GM15510 (cell line): ENCODE data around the gene ADPRS.

Experiments used
- POLR2A ChIP-seq: IDR thresholded peaks from 3 replicates; pipeline ENCODE4 v1.6.1; 2011; ENCODE audit warnings: borderline replicate concordance; ENCODE audit not compliant: insufficient read length; ENCODE audit errors: extremely low read depth

Gene ADPRS

DNA sequence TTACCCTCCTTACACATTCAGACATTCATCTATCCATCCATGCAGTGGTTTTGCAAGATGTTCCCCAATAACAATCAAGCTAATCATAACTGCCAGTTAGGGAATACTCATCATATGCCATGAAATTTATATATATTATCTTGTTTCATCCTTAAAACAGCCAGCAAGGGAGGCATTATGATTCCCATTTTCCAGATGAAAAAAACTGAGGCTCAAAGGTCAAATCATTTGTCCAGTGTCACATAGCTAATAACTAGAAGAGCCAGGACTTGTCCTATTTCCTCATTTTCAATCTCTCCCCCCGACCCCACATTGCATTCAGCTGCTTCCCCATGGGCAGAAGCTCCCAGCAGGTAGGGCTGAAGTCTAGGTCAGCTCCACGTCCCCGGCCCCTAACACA lies 43.3 kb downstream of the ADPRS start:
- no peak for TF ChIP-seq POLR2A

DNA sequence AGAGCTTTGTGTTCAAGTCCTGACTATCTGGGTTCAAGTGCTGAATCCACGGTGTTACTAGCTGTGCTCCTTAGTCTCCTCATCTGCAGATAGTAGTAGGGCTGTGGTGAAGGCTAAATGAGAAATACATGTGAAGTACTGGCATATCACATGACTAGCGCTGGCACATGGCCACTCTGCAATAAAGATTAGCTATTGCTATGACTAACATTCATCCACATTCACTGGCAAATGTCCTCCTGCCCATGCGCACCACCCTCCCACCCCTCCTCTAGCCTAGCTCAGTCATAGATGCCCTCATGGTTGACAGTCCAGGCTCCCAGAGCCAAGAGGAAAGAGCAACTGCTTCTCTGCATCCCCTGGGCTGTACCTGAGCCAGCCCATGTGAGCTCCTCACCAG lies 44.8 kb downstream of the ADPRS start:
- no peak for TF ChIP-seq POLR2A

DNA sequence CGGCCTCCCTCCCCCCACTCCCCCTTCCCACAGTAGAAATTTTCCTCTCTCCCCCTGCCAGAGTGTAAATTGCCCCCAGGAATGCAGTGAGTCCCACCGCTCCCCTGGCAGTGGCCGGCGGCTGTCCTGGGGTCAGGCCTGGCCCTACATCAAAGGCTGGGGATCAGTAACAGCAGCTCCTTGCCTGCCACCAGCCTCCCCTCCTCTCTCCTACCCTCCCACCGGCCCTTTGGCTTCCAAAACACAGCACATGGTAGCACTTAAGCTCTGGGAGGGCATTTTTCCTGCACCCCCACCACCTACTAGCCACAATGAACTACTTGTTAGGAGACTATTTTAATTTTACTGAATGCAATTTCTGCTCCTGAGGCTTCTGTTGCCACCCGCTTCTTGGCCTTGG lies 45.3 kb downstream of the ADPRS start:
- no peak for TF ChIP-seq POLR2A

DNA sequence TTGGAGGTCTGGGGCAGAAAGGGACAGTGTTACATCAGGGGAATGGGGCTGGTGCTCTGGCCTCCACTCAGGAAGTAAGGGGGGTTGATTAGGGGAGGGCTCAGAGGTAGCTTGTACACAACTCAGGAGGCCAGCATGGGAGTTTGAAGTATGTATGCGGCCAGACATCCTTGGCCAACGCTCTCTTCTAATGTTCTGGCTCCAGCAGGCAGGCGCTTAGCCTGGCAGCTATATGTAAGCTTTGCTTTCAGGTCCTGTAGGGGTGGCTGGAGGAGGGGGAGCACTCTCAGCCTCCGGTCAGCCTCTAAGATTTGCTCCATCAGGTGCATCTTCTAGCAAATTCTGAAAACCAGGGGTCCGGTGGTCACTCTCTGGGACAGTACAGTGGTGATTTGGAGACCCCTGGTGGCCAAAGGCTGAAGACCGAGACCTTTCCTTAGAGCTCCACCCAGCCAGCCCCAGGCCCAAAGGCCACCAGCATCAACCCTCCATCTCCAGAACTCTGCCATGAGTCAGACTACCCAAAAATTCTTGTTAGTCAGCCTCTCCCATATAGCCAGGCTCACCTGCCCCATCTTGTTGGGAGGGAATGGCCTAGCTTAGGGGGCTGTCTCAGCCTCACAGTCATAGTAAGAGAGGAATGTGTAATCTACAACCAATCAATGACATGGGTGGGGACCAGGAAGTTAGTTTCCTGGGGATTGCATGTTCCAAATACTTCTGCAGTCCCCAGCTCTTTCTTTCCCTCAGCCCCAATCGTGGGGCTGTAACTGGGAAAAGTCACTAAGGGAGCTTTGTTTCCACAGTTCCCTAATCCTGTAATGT lies 46.0 kb downstream of the ADPRS start:
- no peak for TF ChIP-seq POLR2A

DNA sequence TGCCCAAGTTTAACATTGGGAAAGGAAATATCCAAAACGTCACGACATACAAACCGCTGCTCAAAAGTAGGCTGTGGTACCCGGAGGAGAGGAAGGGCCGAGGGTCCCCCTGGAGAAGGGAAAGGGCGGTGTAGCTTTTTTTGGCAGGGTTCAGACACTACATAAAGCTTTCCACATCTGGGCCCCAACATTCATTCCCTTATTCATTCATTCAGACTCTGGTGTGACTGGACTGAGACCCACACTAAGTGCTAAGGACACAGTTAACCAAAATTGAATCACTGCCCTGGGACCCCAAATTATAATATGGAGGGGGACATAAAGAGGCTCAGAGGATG lies 46.6 kb downstream of the ADPRS start:
- TF ChIP-seq POLR2A, result no peak

DNA sequence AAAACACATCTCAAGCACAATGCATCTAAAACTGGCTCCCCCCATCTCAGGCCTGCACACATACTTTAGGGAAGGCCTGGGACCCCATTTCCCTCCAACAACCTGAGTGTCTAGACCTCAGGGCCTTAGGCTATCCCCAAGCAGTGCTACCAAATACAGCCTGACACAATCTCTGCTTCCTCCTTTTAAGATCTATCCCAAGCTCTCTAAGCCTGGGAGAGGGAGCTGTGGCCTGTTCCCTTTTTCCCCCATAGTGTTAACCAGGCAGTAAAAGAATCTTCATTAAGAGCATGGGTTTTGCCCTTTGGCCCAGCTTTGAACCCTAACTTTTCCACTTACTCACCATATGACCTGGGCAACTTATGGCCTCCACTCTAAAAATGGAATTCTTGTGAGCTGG lies 47.1 kb downstream of the ADPRS start:
- TF ChIP-seq POLR2A, result no peak

DNA sequence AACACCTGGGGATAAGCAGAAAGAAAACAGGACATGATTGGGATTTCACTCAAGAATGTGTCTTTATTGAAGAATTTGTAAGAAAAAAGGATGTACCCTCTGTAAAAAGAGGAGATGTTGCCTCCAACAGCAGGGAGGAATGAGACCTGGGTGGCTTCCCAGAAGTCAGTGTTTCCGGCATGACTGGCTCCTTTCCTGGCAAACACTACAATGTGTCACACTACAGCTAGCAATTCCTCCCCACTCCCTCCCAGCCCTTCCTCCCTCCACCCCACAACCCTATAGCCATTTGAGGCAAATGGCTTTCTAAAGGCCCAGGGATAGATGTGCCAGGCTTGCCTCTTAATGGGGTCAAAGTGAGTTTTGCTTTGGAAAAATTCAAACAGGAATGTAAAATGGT lies 47.8 kb downstream of the ADPRS start:
- TF ChIP-seq POLR2A, result no peak

DNA sequence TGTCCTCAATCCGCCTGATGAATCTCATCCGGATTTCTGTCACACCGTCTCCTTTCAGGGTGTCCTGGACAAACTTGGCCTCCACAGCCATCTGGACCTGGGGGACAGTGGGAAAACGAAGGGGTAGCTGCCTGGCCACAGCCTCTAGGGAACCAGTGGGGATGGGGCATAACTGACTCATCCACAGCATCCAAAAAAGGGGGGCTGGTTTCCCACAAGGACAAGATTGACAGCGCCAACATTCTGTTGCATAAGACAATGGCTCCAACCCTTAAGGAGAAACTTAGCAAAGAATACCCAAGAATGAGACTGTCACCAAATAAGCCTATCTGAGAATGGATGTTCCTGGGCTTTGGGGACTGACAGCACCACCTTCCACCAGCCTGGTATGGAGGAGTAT lies 48.5 kb downstream of the ADPRS start:
- TF ChIP-seq POLR2A, result no peak

DNA sequence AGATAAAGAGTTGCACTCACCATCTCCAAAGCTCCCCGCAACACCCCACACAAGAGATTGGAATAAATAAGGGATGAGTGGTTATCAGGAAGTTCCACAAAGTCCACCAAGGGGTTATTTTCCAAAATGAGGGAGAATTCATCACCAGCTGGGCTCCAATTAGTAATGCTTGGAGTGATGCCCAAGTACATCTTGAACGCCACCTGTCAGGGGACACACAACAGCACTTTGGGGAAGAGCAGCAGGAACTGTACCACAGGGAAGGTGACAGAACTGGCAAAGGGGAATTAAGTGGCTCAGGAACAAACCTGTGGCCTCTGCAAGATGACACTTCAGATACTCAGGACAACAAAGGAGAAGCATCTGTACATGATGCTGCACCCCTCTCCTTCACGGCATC lies 49.1 kb downstream of the ADPRS start:
- no peak for TF ChIP-seq POLR2A

DNA sequence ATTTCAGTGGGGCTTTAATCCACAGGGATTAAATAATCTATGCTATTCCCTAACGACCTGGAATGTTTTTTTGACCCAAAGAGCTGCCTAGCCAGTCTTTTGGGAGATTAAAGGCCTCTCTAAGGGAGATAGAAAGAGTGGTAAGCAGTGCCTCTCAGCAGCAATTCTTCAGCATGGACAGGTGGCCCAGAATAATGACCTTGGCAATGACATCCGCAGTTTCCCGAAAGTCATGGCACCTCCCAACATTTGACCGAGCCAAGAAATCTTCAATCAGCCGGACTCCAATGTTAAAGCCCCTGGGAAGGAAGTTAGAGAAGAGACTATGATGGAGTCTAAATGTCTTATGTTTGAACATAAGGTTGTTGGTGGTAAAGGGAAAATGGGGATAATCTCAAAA lies 50.8 kb downstream of the ADPRS start:
- TF ChIP-seq POLR2A, result no peak

DNA sequence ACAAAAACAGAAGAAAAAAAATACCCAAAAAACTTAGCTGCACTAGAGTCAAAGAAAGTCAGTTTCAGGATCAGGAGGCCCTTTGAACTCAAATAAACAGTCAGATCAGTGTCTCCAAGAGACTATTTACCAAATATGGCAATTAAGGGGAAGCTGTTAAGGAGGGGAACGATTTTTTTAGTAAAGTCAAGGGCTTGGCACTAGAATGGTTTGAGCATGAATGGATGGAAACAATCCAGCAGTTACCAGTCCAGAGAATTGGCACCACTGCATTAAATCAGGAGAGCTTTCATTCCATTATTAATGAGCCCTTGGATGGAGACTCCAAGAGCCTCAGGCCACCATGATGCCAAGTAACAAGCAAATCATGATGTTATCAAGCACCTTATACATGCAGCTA lies 53.4 kb downstream of the ADPRS start:
- no peak for TF ChIP-seq POLR2A

DNA sequence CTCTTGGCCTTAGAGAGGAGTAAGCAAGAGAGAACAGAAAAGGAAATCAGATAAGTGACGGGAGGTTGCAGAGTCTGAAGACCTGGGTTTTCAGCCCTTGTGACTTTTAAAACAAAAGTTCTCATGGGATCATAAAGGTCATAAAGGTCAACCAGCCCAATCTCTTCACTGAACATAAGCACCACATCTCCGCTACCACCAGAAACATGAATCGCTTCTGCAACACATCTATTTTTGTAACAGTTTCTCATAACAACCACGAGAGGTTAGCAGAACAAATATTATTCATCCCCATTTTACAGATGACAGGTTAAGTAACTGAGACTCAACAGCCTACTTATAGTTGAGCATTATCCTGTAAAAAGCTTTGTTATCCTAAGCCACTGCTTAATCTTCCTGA lies 54.7 kb downstream of the ADPRS start:
- TF ChIP-seq POLR2A, result no peak
